Stimulated activated CD8-positive, alpha-beta memory T cell treated with anti-CD3 and anti-CD28 coated beads, Interleukin-7, amount 100 ng/mL, for 4 hours (primary cell): ENCODE data around the gene SMYD3.
"Not testable (repeated sequence)": the region's sequence is repeated elsewhere in the genome, so short reads cannot be mapped to it uniquely, and the experiment has no call there.

Experiments
- DNase-seq, 2 donors: peaks; one replicate each; pipeline ENCODE4 v3.0.0-alpha.2; 2020; ENCODE audit warnings: low read depth in 2 of 2

Gene SMYD3

GRCh38 chr1:246108278-246108925, 398.7 kb downstream of the SMYD3 start:
- no peak for DNase-seq

- DNase-seq, result no peak
Observed at GRCh38 chr1:246107516-246108277, 399.4 kb downstream of the SMYD3 start.

GRCh38 chr1:246106342-246106763, 400.7 kb downstream of the SMYD3 start:
- no peak for DNase-seq

- DNase-seq, result no peak
Observed at GRCh38 chr1:246104927-246105326, 402.2 kb downstream of the SMYD3 start.

- DNase-seq, result no peak
Observed at GRCh38 chr1:246099570-246099969, 407.5 kb downstream of the SMYD3 start.

GRCh38 chr1:246096356-246096755, 410.7 kb downstream of the SMYD3 start:
- no peak for DNase-seq

GRCh38 chr1:246095443-246095842, 411.6 kb downstream of the SMYD3 start:
- no peak for DNase-seq

GRCh38 chr1:246093230-246093629, 413.8 kb downstream of the SMYD3 start:
- DNase-seq, result no peak

- no peak for DNase-seq
Observed at GRCh38 chr1:246092136-246092535, 414.9 kb downstream of the SMYD3 start.

GRCh38 chr1:246091477-246091876, 415.6 kb downstream of the SMYD3 start:
- DNase-seq, result no peak

GRCh38 chr1:246086191-246086590, 420.9 kb downstream of the SMYD3 start:
- no peak for DNase-seq

GRCh38 chr1:246083416-246083815, 423.7 kb downstream of the SMYD3 start:
- no peak for DNase-seq

GRCh38 chr1:246081856-246082668, 425.0 kb downstream of the SMYD3 start:
- DNase-seq, result no peak

GRCh38 chr1:246081138-246081702, 425.9 kb downstream of the SMYD3 start:
- DNase-seq, result no peak

GRCh38 chr1:246080031-246080430, 427.0 kb downstream of the SMYD3 start:
- DNase-seq, result no peak

GRCh38 chr1:246078888-246079252, 428.2 kb downstream of the SMYD3 start:
- DNase-seq, result no peak

- DNase-seq, result no peak
Observed at GRCh38 chr1:246078126-246078887, 428.8 kb downstream of the SMYD3 start.

GRCh38 chr1:246077476-246077875, 429.6 kb downstream of the SMYD3 start:
- DNase-seq, result no peak

- DNase-seq, result no peak
Observed at GRCh38 chr1:246074421-246074820, 432.7 kb downstream of the SMYD3 start.

GRCh38 chr1:246072456-246072955, 434.6 kb downstream of the SMYD3 start:
- no peak for DNase-seq

GRCh38 chr1:246071981-246072380, 435.1 kb downstream of the SMYD3 start:
- DNase-seq, result not testable (repeated sequence)
